Hepatocyte (in vitro differentiated cells): ENCODE data around the gene ME3. TPM values are rescaled to one million over a fixed set of nuclear protein-coding genes. Genes with fewer than 3 reads are reported as not detected.

ENCODE experiments used
- DNase-seq: peaks from one replicate; pipeline ENCODE4 v3.0.0-alpha.2; 2016; ENCODE audit warnings: low spot score
- H2AFZ ChIP-seq: fragments of 200-600 bp; sonication (generic); 2 replicates; pipeline ENCODE4 v1.6.0; 2016; ENCODE audit warnings: antibody characterized with exemption, mild to moderate bottlenecking
- H3K27ac ChIP-seq: fragments of 200-600 bp; sonication (generic); 2 replicates; pipeline ENCODE4 v1.5.1; 2016; ENCODE audit warnings: mild to moderate bottlenecking
- H3K27me3 ChIP-seq: fragments of 200-600 bp; sonication (generic); 2 replicates; pipeline ENCODE4 v1.6.1; 2016
- H3K36me3 ChIP-seq: fragments of 200-600 bp; sonication (generic); replicated peaks from 2 replicates; pipeline ENCODE4 v1.5.1; 2016; ENCODE audit warnings: low read depth; ENCODE audit not compliant: insufficient read depth
- H3K4me1 ChIP-seq: fragments of 200-600 bp; sonication (generic); 2 replicates; pipeline ENCODE4 v1.5.1; 2016; ENCODE audit warnings: mild to moderate bottlenecking, moderate library complexity; ENCODE audit not compliant: insufficient read depth
- H3K4me2 ChIP-seq: fragments of 200-600 bp; sonication (generic); 2 replicates; pipeline ENCODE4 v1.6.0; 2016
- H3K4me3 ChIP-seq: fragments of 200-600 bp; sonication (generic); 2 replicates; pipeline ENCODE4 v1.5.1; 2016; ENCODE audit warnings: mild to moderate bottlenecking
- H3K79me2 ChIP-seq: fragments of 200-600 bp; sonication (generic); 2 replicates; pipeline ENCODE4 v1.6.0; 2017; ENCODE audit warnings: mild to moderate bottlenecking
- H3K9me2 ChIP-seq: fragments of 200-600 bp; sonication (generic); replicated peaks from 2 replicates; pipeline ENCODE4 v1.6.0; 2017; ENCODE audit warnings: mild to moderate bottlenecking; ENCODE audit not compliant: insufficient read depth
- H3K9me3 ChIP-seq: fragments of 200-600 bp; sonication (generic); 2 replicates; pipeline ENCODE4 v1.5.1; 2016; ENCODE audit warnings: low read depth, mild to moderate bottlenecking
- H4K20me1 ChIP-seq: fragments of 200-600 bp; sonication (generic); 2 replicates; pipeline ENCODE4 v1.6.0; 2016; ENCODE audit warnings: mild to moderate bottlenecking; ENCODE audit not compliant: insufficient read depth, poor library complexity, severe bottlenecking
- EZH2 ChIP-seq: fragments of 200-600 bp; sonication (generic); IDR thresholded peaks from 2 replicates; pipeline ENCODE4 v1.6.1; 2016; ENCODE audit warnings: antibody characterized with exemption, mild to moderate bottlenecking, borderline replicate concordance
- EZH2phosphoT487 ChIP-seq: fragments of 200-600 bp; sonication (generic); IDR thresholded peaks from one replicate; pipeline ENCODE4 v1.6.1; 2018; ENCODE audit warnings: antibody characterized with exemption, mild to moderate bottlenecking, low read depth, moderate library complexity; ENCODE audit not compliant: unreplicated experiment, severe bottlenecking
- WGBS: methylation state at CpG from one replicate; pipeline ENCODE4 v1.1.6; 2016; ENCODE audit warnings: low lambda C conversion rate; ENCODE audit errors: missing lambda C conversion rate; 5-methylcytosine and 5-hydroxymethylcytosine counted together
- polyA plus RNA-seq: library from polyadenylated mRNA; unstranded; fragments of >200 nt; fragmentation: Nextera tagmentation; extraction: Ambion mirVana; gene quantifications from 2 replicates; pipeline ENCODE4 v1.2.1, GENCODE V29; 2016
- total RNA-seq: library from RNA; depleted of rRNA; stranded (reverse); fragments of >200 nt; gene quantifications from 2 replicates; pipeline ENCODE4 v1.2.3, GENCODE V29; 2014
- TF ChIP-seq, protein P1 (sequence below): fragments of 200-600 bp; sonication (generic); IDR thresholded peaks from 2 replicates; pipeline ENCODE4 v1.5.1; 2016; ENCODE audit warnings: antibody characterized with exemption, mild to moderate bottlenecking; ENCODE audit not compliant: poor library complexity

The ME3 gene
- total and polyA plus RNA-seq, 2 experiments from 2014 or later, result 10.3 to 16.1 TPM

GRCh38 chr11:86499723-86500129, 172.7 kb downstream of the ME3 start:
- Histone ChIP-seq H3K9me3 (no peaks in the 10 kb centered on the region), H3K4me3 (no peak overlapping the region), H3K4me2 (no peak overlapping the region), H2AFZ (no peak overlapping the region), H3K79me2 (no peaks in the 10 kb centered on the region), H3K27me3 (no peaks in the 10 kb centered on the region), H4K20me1 (no peaks in the 10 kb centered on the region), H3K4me1 (peaks cover 16% of the 10 kb centered on the region), H3K27ac (peak overlapping the region; percentile 68), H3K36me3 (no peaks in the 10 kb centered on the region), H3K9me2 (no peaks in the 10 kb centered on the region)
- no peak for TF ChIP-seq EZH2
- no peak for TF ChIP-seq EZH2phosphoT487
- TF ChIP-seq, protein P1, sequence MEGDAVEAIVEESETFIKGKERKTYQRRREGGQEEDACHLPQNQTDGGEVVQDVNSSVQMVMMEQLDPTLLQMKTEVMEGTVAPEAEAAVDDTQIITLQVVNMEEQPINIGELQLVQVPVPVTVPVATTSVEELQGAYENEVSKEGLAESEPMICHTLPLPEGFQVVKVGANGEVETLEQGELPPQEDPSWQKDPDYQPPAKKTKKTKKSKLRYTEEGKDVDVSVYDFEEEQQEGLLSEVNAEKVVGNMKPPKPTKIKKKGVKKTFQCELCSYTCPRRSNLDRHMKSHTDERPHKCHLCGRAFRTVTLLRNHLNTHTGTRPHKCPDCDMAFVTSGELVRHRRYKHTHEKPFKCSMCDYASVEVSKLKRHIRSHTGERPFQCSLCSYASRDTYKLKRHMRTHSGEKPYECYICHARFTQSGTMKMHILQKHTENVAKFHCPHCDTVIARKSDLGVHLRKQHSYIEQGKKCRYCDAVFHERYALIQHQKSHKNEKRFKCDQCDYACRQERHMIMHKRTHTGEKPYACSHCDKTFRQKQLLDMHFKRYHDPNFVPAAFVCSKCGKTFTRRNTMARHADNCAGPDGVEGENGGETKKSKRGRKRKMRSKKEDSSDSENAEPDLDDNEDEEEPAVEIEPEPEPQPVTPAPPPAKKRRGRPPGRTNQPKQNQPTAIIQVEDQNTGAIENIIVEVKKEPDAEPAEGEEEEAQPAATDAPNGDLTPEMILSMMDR, result no peak
- DNase-seq, result peak; percentile 58
- 44% methylated on average over 4 of the region's 4 CpGs for WGBS

DNA sequence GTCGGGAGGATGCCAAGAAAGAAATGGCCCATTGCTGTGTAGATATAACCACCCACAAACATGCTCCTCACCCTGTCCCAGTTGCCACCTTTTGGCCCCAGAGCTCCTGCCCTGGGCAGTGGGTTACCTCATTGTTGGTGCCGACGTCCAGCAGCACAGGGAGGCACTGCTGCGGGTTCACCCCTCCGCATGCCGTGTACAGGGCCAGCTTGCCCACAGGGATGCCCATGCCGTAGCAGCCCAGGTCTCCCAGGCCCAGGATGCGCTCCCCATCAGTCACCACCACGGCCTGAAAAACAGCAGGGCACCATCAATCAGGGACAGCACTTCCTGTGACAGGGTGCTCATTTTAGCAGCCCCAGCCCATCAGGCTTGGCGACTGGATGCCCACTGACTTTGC, 174.6 kb downstream of the ME3 start:
- Histone ChIP-seq H4K20me1 (no peaks in the 10 kb centered on the region), H3K36me3 (no peaks in the 10 kb centered on the region), H3K79me2 (no peaks in the 10 kb centered on the region), H3K9me3 (no peaks in the 10 kb centered on the region), H2AFZ (no peak overlapping the region), H3K27me3 (no peaks in the 10 kb centered on the region), H3K4me2 (no peak overlapping the region), H3K9me2 (no peaks in the 10 kb centered on the region), H3K27ac (no peak overlapping the region), H3K4me3 (no peak overlapping the region), H3K4me1 (peaks cover 16% of the 10 kb centered on the region)
- TF ChIP-seq EZH2phosphoT487 (no peak), EZH2 (no peak)
- TF ChIP-seq, protein P1, result no peak
- DNase-seq, result no peak
- WGBS, result 90% methylated on average over 10 of the region's 10 CpGs

DNA sequence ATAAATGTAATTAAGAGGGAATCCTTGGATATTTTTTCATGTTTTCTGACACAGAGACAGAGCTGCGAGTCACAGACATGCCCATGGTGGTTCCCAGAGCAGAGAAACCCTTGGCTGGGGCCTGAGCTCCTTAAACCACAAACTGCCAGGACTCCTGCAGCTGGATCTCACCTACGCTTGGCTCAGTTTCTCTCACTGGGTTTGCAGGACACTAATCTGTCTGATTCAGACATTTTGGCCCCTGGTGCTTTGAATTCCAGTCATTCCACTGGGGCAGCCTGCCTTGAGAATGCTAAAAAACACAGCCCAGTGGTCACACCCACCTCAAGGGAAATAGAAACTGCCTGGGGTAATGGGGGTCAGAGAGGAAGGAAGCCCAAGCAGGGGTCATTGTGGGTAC, 175.1 kb downstream of the ME3 start:
- H3K9me3 ChIP-seq, result no peaks in the 10 kb centered on the region
- no peaks in the 10 kb centered on the region for H3K36me3 ChIP-seq
- no peak overlapping the region for H3K27ac ChIP-seq
- TF ChIP-seq, protein P1, result no peak
- no peak for TF ChIP-seq EZH2phosphoT487
- TF ChIP-seq EZH2, result no peak
- H3K9me2 ChIP-seq, result no peaks in the 10 kb centered on the region
- H2AFZ ChIP-seq, result no peak overlapping the region
- no peak for DNase-seq
- H3K4me3 ChIP-seq, result no peak overlapping the region
- no peak overlapping the region for H3K4me2 ChIP-seq
- H3K79me2 ChIP-seq, result no peaks in the 10 kb centered on the region
- no peaks in the 10 kb centered on the region for H4K20me1 ChIP-seq
- H3K27me3 ChIP-seq, result no peaks in the 10 kb centered on the region
- 68% methylated on average over 2 of the region's 2 CpGs for whole genome bisulfite sequencing
- peaks cover 16% of the 10 kb centered on the region for H3K4me1 ChIP-seq

- WGBS, result 86% methylated on average over 2 of the region's 2 CpGs
- no peak overlapping the region for H3K4me2 ChIP-seq
These were observed 177.1 kb downstream of the ME3 start for GRCh38 chr11:86495351-86495750.

More at GRCh38 chr11:86495351-86495750, 177.1 kb downstream of the ME3 start:
- Histone ChIP-seq H3K9me3 (no peaks in the 10 kb centered on the region), H4K20me1 (no peaks in the 10 kb centered on the region), H3K9me2 (no peaks in the 10 kb centered on the region), H2AFZ (no peak overlapping the region), H3K4me1 (peaks cover 12% of the 10 kb centered on the region), H3K36me3 (no peaks in the 10 kb centered on the region), H3K27me3 (no peaks in the 10 kb centered on the region), H3K4me3 (no peak overlapping the region), H3K79me2 (no peaks in the 10 kb centered on the region), H3K27ac (no peak overlapping the region)
- no peak for DNase-seq
- TF ChIP-seq EZH2, result no peak
- TF ChIP-seq, protein P1, result no peak
- no peak for TF ChIP-seq EZH2phosphoT487
